GM19043 (cell line): ENCODE measurements around the gene AHCTF1.
"Not testable (repeated sequence)": the region's sequence is repeated elsewhere in the genome, so short reads cannot be mapped to it uniquely, and the experiment has no call there.

Experiments used
- ATAC-seq: cut with Tn5 transposase; IDR thresholded peaks from one replicate; pipeline ENCODE4 v1.9.1; 2021; ENCODE audit warnings: low read depth; ENCODE audit not compliant: unreplicated experiment

Gene AHCTF1

GRCh38 chr1:246838118-246838456, 93.7 kb downstream of the AHCTF1 start:
- no peak for ATAC-seq

- ATAC-seq = no peak
These were observed 94.2 kb downstream of the AHCTF1 start for GRCh38 chr1:246837418-246838117.

GRCh38 chr1:246836209-246836966, 95.4 kb downstream of the AHCTF1 start:
- ATAC-seq = no peak

GRCh38 chr1:246831543-246831942, 100.2 kb downstream of the AHCTF1 start:
- ATAC-seq = no peak

- no peak for ATAC-seq
These were observed 102.9 kb downstream of the AHCTF1 start for GRCh38 chr1:246828818-246829217.

- ATAC-seq = no peak
These were observed 104.4 kb downstream of the AHCTF1 start for GRCh38 chr1:246827396-246827795.

GRCh38 chr1:246825557-246826175, 106.1 kb downstream of the AHCTF1 start:
- ATAC-seq = no peak

- ATAC-seq = no peak
These were observed 107.2 kb downstream of the AHCTF1 start for GRCh38 chr1:246824541-246824940.

GRCh38 chr1:246822154-246822553, 109.6 kb downstream of the AHCTF1 start:
- ATAC-seq = not testable (repeated sequence)

GRCh38 chr1:246820666-246821065, 111.1 kb downstream of the AHCTF1 start:
- ATAC-seq = no peak

GRCh38 chr1:246817778-246818177, 114.0 kb downstream of the AHCTF1 start:
- not testable (repeated sequence) for ATAC-seq

GRCh38 chr1:246815693-246816270, 116.0 kb downstream of the AHCTF1 start:
- ATAC-seq = no peak

- no peak for ATAC-seq
These were observed 116.9 kb downstream of the AHCTF1 start for GRCh38 chr1:246814890-246815289.

- not testable (repeated sequence) for ATAC-seq
These were observed 118.4 kb downstream of the AHCTF1 start for GRCh38 chr1:246813325-246813724.

GRCh38 chr1:246811985-246812384, 119.8 kb downstream of the AHCTF1 start:
- no peak for ATAC-seq

GRCh38 chr1:246809473-246809872, 122.3 kb downstream of the AHCTF1 start:
- no peak for ATAC-seq

GRCh38 chr1:246805135-246805716, 126.5 kb downstream of the AHCTF1 start:
- ATAC-seq = no peak

GRCh38 chr1:246803883-246804282, 127.9 kb downstream of the AHCTF1 start:
- no peak for ATAC-seq

- ATAC-seq = no peak
These were observed 128.4 kb downstream of the AHCTF1 start for GRCh38 chr1:246803373-246803772.

- no peak for ATAC-seq
These were observed 130.3 kb downstream of the AHCTF1 start for GRCh38 chr1:246801241-246802020.
